ENCODE data around the gene ETFBKMT.

Gene ETFBKMT

DNA sequence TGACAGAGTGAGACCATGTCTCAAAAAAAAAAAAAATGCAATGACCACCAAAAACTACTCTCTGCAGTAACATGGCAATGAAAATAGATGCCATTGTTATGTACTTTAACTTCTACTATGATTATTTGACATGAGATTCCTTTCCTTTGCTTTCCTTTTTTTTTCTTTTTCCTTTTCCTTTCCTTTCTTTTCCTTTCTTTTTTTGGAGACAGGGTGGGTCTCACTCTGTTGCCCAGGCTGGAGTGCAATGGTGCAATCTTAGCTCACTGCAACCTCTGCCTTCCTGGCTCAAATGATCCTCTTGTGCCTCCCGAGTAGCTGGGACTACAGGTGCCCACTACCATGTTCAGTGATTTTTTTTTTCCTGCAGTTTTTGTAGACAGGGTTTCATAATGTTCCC is 24.9 kb upstream of the ETFBKMT start:
- H3K27me3 Mint-ChIP-seq, result peaks cover 0 to 18% of the 10 kb centered on the region in 2 donors
- H3K9me3 Mint-ChIP-seq, result no peaks in the 10 kb centered on the region
- no peak overlapping the region for H3K4me3 Mint-ChIP-seq
- no peak overlapping the region for H3K27ac Mint-ChIP-seq
- peaks cover 12% of the 10 kb centered on the region for H3K36me3 Mint-ChIP-seq (ENCODE audit: insufficient read depth)
- DNase-seq, result no peak
- ATAC-seq (replicated peaks), result no peak
- peaks cover 4 to 6% of the 10 kb centered on the region in 2 donors for H3K4me1 Mint-ChIP-seq (ENCODE audit: low read depth in 2 of 2)

- Mint-ChIP-seq H3K36me3 (ENCODE audit: insufficient read depth) (peaks cover 11% of the 10 kb centered on the region), H3K27ac (no peak overlapping the region), H3K4me3 (no peak overlapping the region), H3K9me3 (no peaks in the 10 kb centered on the region), H3K27me3 (peaks cover 0 to 10% of the 10 kb centered on the region in 2 donors), H3K4me1 (ENCODE audit: low read depth in 2 of 2) (peaks cover 2 to 3% of the 10 kb centered on the region in 2 donors)
- DNase-seq (no peak), ATAC-seq (replicated peaks) (no peak)
Observed at GRCh38 chr12:31641509-31642090, 17.9 kb upstream of the ETFBKMT start.

- no peak for ATAC-seq (replicated peaks)
- Mint-ChIP-seq H3K27ac (no peak overlapping the region), H3K36me3 (ENCODE audit: insufficient read depth) (no peaks in the 10 kb centered on the region), H3K4me3 (no peak overlapping the region), H3K9me3 (no peaks in the 10 kb centered on the region), H3K27me3 (peaks cover 4 to 20% of the 10 kb centered on the region in 2 donors), H3K4me1 (ENCODE audit: low read depth in 2 of 2) (no peaks in the 10 kb centered on the region)
- no peak for DNase-seq
Observed at GRCh38 chr12:31644536-31644935, 15.0 kb upstream of the ETFBKMT start.

DNA sequence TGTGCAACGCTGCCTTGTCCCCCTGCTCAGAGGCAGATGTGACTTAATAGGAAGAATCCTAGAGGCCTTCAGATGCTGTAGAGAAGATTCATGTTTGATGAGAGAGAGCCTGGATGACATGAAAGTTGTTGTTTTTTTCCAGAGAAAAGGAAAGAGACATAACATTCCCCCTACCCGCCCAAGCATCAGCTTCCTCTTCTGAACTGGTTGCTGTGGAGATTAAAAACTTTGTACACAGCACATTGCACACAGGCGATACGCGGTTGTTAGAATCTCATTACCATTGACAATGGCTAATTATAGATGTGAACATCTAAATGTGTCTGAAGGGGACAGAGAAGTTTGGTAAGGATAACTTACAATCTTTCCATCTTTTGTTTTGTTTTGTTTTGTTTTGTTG is 13.6 kb upstream of the ETFBKMT start:
- Mint-ChIP-seq H3K9me3 (no peaks in the 10 kb centered on the region), H3K4me3 (no peak overlapping the region), H3K27me3 (peaks cover 4 to 20% of the 10 kb centered on the region in 2 donors), H3K4me1 (ENCODE audit: low read depth in 2 of 2) (no peaks in the 10 kb centered on the region), H3K27ac (no peak overlapping the region), H3K36me3 (ENCODE audit: insufficient read depth) (no peaks in the 10 kb centered on the region)
- no peak for DNase-seq
- ATAC-seq (replicated peaks), result no peak

- Mint-ChIP-seq H3K9me3 (no peaks in the 10 kb centered on the region), H3K27ac (no peak overlapping the region), H3K27me3 (peaks cover 4 to 20% of the 10 kb centered on the region in 2 donors), H3K36me3 (ENCODE audit: insufficient read depth) (no peaks in the 10 kb centered on the region), H3K4me3 (no peak overlapping the region), H3K4me1 (ENCODE audit: low read depth in 2 of 2) (no peaks in the 10 kb centered on the region)
- DNase-seq (no peak), ATAC-seq (replicated peaks) (no peak)
Observed at GRCh38 chr12:31647086-31647491, 12.4 kb upstream of the ETFBKMT start.

DNA sequence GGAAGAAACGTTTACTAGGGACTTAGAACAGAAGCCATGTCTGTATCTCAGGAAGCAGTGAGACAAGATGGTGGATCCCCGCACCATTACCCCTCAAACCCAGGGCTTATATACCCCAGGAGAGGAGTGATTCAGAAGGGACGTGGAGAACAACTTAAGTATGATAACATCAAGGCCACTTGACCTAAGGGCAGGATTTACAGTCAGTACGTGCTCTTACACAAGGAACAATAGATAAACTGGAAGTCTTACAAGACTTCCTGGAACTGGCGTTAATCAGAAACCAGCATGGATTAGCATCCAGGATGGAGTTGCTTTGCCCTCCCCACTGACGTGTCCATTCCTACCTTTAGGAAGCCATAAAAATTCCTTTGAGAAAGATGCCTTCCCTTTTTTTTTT is 8.6 kb upstream of the ETFBKMT start:
- H3K27me3 Mint-ChIP-seq, result peaks cover 4 to 17% of the 10 kb centered on the region in 2 donors
- ATAC-seq (replicated peaks) (no peak), DNase-seq (no peak)
- H3K9me3 Mint-ChIP-seq, result no peaks in the 10 kb centered on the region
- no peak overlapping the region for H3K4me3 Mint-ChIP-seq
- H3K36me3 Mint-ChIP-seq (ENCODE audit: insufficient read depth), result no peaks in the 10 kb centered on the region
- H3K27ac Mint-ChIP-seq, result no peak overlapping the region
- peaks cover 10 to 11% of the 10 kb centered on the region in 2 donors for H3K4me1 Mint-ChIP-seq (ENCODE audit: low read depth in 2 of 2)

DNA sequence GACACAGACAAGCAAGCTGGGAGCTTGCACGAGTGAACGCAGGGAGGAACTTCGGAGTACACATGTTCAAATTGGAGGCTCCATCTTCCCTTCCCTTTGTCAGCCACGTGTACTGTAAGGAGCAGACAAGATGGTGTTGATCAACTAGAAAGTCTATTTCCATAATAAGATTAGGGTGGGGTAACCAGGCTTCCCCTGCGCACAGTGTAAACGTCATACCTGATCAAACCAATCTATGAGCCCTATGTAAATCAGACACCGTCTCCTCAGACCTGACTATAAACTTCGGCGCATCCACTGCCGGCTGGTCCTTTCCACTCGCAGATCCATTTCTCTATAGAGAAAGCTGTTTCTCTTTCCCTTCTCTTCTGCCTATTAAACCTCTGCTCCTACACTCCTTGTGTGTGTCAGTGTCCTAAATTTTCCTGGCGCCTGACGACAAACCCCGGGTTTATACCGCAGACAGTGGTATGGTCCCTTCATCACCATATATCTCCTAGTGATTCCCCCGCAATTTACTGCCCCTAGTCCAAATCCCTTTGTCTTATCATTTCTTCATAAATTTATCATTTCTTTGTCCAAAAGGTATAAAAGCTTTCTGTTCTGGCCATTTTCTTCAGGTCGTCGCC is 7.5 kb upstream of the ETFBKMT start:
- Mint-ChIP-seq H3K4me3 (no peak overlapping the region), H3K9me3 (no peaks in the 10 kb centered on the region), H3K36me3 (ENCODE audit: insufficient read depth) (no peaks in the 10 kb centered on the region), H3K27ac (peak overlapping the region; percentile 84 to 89), H3K4me1 (ENCODE audit: low read depth in 2 of 2) (peaks cover 10 to 11% of the 10 kb centered on the region in 2 donors), H3K27me3 (peaks cover 4 to 6% of the 10 kb centered on the region in 2 donors)
- ATAC-seq (replicated peaks) (no peak), DNase-seq (no peak)

DNA sequence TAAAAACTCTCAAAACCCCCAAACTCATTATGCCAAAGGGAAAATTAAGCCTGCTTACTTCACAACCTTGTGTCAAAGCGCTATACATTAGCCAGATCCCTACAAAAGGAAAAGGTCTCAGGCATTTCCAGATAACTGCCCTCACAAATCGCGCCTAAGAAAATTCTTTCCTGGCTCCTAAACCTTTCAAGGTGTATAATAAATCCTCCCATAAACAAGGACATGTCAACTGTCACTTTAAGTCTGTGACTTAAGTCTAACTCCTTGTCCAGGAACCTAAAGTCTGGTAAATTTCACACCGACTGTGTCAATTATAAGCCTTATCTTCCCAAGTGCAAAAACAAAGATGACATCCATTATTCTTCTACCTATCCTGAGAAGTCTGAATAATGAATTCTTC is 4.3 kb upstream of the ETFBKMT start:
- ATAC-seq (replicated peaks) (no peak), DNase-seq (no peak)
- Mint-ChIP-seq H3K36me3 (ENCODE audit: insufficient read depth) (no peaks in the 10 kb centered on the region), H3K9me3 (no peaks in the 10 kb centered on the region), H3K27ac (no peak overlapping the region), H3K4me1 (ENCODE audit: low read depth in 2 of 2) (peaks cover 16% of the 10 kb centered on the region in 2 donors), H3K4me3 (no peak overlapping the region), H3K27me3 (no peaks in the 10 kb centered on the region)

- H3K4me1 Mint-ChIP-seq (ENCODE audit: low read depth in 2 of 2), result peaks cover 16% of the 10 kb centered on the region in 2 donors
- no peak overlapping the region for H3K4me3 Mint-ChIP-seq
- H3K9me3 Mint-ChIP-seq, result no peaks in the 10 kb centered on the region
- no peak overlapping the region for H3K27ac Mint-ChIP-seq
- DNase-seq, result no peak
- no peak for ATAC-seq (replicated peaks)
- H3K27me3 Mint-ChIP-seq, result no peaks in the 10 kb centered on the region
- no peaks in the 10 kb centered on the region for H3K36me3 Mint-ChIP-seq (ENCODE audit: insufficient read depth)
Observed at GRCh38 chr12:31655792-31656191, 3.7 kb upstream of the ETFBKMT start.

DNA sequence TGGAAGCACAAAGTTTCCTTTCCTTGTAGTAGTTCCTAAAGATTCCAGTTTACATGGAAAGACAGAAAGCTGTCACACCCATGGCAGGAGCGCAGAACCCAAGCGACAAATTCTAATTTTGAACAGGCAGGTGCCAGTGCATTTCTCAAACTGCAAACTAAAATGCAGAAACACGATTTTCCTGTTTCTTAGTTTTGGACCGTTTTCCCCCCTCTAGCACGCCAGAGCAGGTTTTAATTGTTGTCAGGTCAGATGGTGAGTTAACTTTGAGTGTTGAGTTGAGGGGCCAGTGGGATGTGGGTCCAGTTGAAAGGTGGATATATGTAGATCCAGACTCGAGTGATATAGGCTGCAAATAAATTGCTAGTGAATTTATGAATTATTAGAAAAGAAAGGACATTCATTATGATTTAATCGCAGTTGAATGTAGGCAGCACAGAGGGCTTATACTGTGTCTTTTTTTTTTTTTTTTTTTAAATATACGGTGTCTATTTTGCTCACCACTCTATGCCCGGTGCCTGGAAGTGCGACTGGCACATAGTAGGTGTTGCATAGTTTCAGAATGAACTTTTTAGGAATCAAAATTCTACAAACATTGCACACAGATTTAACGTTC is 909 bp upstream of the ETFBKMT start:
- DNase-seq, result no peak
- peak; percentile 9 for ATAC-seq (replicated peaks)
- Mint-ChIP-seq H3K4me3 (peak overlapping the region; percentile 83 to 85), H3K27ac (peak overlapping the region; percentile 92 to 96), H3K9me3 (no peaks in the 10 kb centered on the region), H3K36me3 (ENCODE audit: insufficient read depth) (no peaks in the 10 kb centered on the region), H3K4me1 (ENCODE audit: low read depth in 2 of 2) (peaks cover 5 to 9% of the 10 kb centered on the region in 2 donors), H3K27me3 (no peaks in the 10 kb centered on the region)

GRCh38 chr12:31662176-31662849 is 2.8 kb downstream of the ETFBKMT start:
- DNase-seq, result no peak
- H3K9me3 Mint-ChIP-seq, result no peaks in the 10 kb centered on the region
- peaks cover 5 to 9% of the 10 kb centered on the region in 2 donors for H3K4me1 Mint-ChIP-seq (ENCODE audit: low read depth in 2 of 2)
- no peak for ATAC-seq (replicated peaks)
- no peaks in the 10 kb centered on the region for H3K36me3 Mint-ChIP-seq (ENCODE audit: insufficient read depth)
- H3K27ac Mint-ChIP-seq, result no peak overlapping the region
- H3K27me3 Mint-ChIP-seq, result no peaks in the 10 kb centered on the region
- no peak overlapping the region for H3K4me3 Mint-ChIP-seq

DNA sequence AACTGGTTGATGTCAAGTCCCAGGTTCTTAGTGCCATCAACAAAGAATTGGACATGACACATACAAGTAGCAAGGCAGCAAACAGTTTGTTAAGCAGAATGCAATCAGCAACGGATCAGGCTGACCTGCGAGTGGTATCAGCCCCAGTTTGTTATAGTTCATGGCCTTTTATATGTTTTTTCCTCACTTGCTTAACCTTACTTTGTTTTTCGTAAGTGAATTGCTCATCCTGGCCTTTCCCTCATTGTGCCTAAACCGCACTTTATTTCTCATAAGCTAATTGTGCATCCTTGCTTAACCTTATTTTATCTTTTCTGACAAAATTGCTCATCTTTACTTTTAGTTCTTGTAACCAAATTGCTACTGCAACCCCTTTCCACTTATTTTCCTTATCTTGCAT is 4.1 kb downstream of the ETFBKMT start:
- ATAC-seq (replicated peaks), result no peak
- DNase-seq, result no peak
- Mint-ChIP-seq H3K9me3 (no peaks in the 10 kb centered on the region), H3K27ac (no peak overlapping the region), H3K27me3 (no peaks in the 10 kb centered on the region), H3K36me3 (ENCODE audit: insufficient read depth) (no peaks in the 10 kb centered on the region), H3K4me1 (ENCODE audit: low read depth in 2 of 2) (peaks cover 2 to 6% of the 10 kb centered on the region in 2 donors), H3K4me3 (no peak overlapping the region)

DNA sequence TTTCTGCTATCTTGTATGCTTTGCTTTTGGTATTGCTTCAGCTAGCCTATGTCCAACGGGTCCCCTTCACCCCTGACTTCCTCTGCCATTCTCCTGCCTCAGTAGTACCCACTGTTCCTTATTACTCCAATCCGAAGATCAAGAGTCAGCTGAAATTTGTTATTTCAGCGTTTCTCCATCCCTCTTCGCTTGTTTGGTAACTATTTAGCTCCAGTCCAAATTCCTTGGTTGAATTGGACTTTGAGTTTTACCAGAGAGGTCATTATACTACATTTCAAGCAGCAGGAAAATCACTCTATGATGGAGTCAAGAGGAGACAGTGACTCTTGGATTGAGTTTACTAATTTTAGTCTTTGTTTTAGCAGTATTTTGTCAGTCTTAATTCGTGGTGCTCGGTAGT is 4.5 kb downstream of the ETFBKMT start:
- H3K9me3 Mint-ChIP-seq, result no peaks in the 10 kb centered on the region
- no peaks in the 10 kb centered on the region for H3K27me3 Mint-ChIP-seq
- H3K27ac Mint-ChIP-seq, result no peak overlapping the region
- ATAC-seq (replicated peaks), result no peak
- no peak overlapping the region for H3K4me3 Mint-ChIP-seq
- no peaks in the 10 kb centered on the region for H3K36me3 Mint-ChIP-seq (ENCODE audit: insufficient read depth)
- H3K4me1 Mint-ChIP-seq (ENCODE audit: low read depth in 2 of 2), result peaks cover 0 to 5% of the 10 kb centered on the region in 2 donors
- no peak for DNase-seq

DNA sequence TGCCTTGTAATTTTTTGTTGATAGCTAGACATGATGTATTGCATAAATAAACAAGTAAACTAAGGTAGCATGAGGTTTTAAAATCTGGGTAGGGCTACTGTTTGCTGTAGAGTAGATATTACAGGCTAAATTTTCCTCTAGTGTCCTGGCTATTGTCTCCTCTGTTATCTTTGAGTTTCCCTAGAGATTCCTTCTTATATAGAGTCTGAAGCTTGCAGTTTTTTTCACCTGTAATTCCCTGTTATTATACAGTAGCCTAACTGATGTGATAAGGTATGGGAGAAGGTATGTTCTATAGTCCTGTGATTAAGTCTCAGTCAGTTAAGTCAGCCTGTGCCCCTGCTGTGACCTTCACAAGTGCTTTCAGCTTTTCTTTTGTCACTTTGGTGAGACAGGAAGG is 9.5 kb downstream of the ETFBKMT start:
- Mint-ChIP-seq H3K9me3 (no peaks in the 10 kb centered on the region), H3K4me3 (no peak overlapping the region), H3K27ac (no peak overlapping the region), H3K4me1 (ENCODE audit: low read depth in 2 of 2) (no peaks in the 10 kb centered on the region), H3K27me3 (no peaks in the 10 kb centered on the region), H3K36me3 (ENCODE audit: insufficient read depth) (no peaks in the 10 kb centered on the region)
- DNase-seq (no peak), ATAC-seq (replicated peaks) (no peak)
